HG03469 (cell line): Measurements from ENCODE around the gene PHKG1.
A peak's percentile ranks its signal among the peaks of the same experiment; 100 is the strongest.
"Not testable (repeated sequence)": the region's sequence is repeated elsewhere in the genome, so short reads cannot be mapped to it uniquely, and the experiment has no call there.

ENCODE experiments used
- ATAC-seq: cut with Tn5 transposase; IDR thresholded peaks from one replicate; pipeline ENCODE4 v1.9.1; 2021; ENCODE audit warnings: mild to moderate bottlenecking, moderate library complexity, moderate number of reproducible peaks; ENCODE audit not compliant: unreplicated experiment

Gene PHKG1

GRCh38 chr7:56083150-56083785, 9.5 kb downstream of the PHKG1 start:
- no peak for ATAC-seq

- no peak for ATAC-seq
Observed at GRCh38 chr7:56081626-56082340, 11.0 kb downstream of the PHKG1 start.

GRCh38 chr7:56080726-56081435, 11.9 kb downstream of the PHKG1 start:
- ATAC-seq, result not testable (repeated sequence)

- no peak for ATAC-seq
Observed at GRCh38 chr7:56079450-56080185, 13.1 kb downstream of the PHKG1 start.

GRCh38 chr7:56078196-56078595, 14.6 kb downstream of the PHKG1 start:
- no peak for ATAC-seq

GRCh38 chr7:56077681-56078080, 15.1 kb downstream of the PHKG1 start:
- no peak for ATAC-seq

GRCh38 chr7:56074371-56074791, 18.4 kb downstream of the PHKG1 start:
- ATAC-seq, result peak; percentile 77

- ATAC-seq, result not testable (repeated sequence)
Observed at GRCh38 chr7:56066376-56066775, 26.4 kb downstream of the PHKG1 start.

GRCh38 chr7:56063882-56064625, 28.7 kb downstream of the PHKG1 start, which contains the start of gene SUMF2:
TSS of gene SUMF2 (plus strand) at chr7:56064286. CDS start at chr7:56064312, 26 bp downstream.
- peak; percentile 82 for ATAC-seq

- ATAC-seq, result no peak
Observed at GRCh38 chr7:56063500-56063881, 29.3 kb downstream of the PHKG1 start.

- no peak for ATAC-seq
Observed at GRCh38 chr7:56062382-56062781, 30.4 kb downstream of the PHKG1 start.

- ATAC-seq, result no peak
Observed at GRCh38 chr7:56053993-56054392, 38.8 kb downstream of the PHKG1 start.

GRCh38 chr7:56053379-56053778, 39.4 kb downstream of the PHKG1 start:
- ATAC-seq, result no peak

- ATAC-seq, result peak; percentile 90
Observed at GRCh38 chr7:56051339-56052191, 41.2 kb downstream of the PHKG1 start, which contains the start of the genes CCT6A and PSPH. TSS of gene CCT6A (plus strand) at chr7:56051765. CDS start at chr7:56051849, 84 bp downstream. TSS of gene PSPH (minus strand) at chr7:56051444. CDS start at chr7:56021212, 30,232 bp downstream.

- no peak for ATAC-seq
Observed at GRCh38 chr7:56051053-56051338, 41.8 kb downstream of the PHKG1 start.

GRCh38 chr7:56048763-56049162, 44.0 kb downstream of the PHKG1 start:
- not testable (repeated sequence) for ATAC-seq

GRCh38 chr7:56048245-56048644, 44.5 kb downstream of the PHKG1 start:
- no peak for ATAC-seq

- ATAC-seq, result not testable (repeated sequence)
Observed at GRCh38 chr7:56047446-56048116, 45.2 kb downstream of the PHKG1 start.
